ENCODE data around the gene ATP5ME.

The ATP5ME gene

DNA sequence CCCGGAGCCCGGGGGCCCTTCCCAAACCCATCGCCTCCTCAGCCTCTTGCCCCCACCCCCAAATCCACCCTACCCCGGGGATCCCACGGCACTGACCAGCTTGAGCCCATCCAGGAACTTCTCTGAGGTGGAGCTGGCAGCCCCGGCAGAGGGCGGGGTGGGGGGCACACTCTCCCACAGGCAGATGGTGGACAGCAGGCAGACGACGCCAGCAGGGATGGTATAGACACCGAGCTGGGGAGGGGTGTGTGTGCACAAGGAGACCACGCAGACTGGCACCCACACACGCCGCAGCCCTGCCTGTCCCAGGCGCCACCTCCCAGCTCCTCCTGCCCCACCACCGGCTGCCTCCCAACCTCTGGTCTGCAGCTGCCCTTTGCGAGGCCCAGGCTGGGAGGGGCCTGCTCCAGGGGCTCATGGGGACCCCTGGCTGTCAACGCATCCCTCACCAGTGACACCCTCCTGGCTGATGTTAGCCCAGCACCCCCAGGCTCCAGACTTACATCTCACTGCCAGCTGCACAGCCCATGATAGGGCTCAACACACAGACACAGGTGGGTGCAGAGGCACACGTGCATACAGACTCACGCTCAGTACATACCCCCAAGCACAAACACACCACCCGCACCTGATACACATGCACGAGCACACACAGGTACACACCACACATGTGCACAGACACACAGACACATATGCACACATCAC lies 10.7 kb upstream of the ATP5ME start:
- no peak for FAIRE-seq
- DNase-seq (ENCODE audit: low spot score): no peak

DNA sequence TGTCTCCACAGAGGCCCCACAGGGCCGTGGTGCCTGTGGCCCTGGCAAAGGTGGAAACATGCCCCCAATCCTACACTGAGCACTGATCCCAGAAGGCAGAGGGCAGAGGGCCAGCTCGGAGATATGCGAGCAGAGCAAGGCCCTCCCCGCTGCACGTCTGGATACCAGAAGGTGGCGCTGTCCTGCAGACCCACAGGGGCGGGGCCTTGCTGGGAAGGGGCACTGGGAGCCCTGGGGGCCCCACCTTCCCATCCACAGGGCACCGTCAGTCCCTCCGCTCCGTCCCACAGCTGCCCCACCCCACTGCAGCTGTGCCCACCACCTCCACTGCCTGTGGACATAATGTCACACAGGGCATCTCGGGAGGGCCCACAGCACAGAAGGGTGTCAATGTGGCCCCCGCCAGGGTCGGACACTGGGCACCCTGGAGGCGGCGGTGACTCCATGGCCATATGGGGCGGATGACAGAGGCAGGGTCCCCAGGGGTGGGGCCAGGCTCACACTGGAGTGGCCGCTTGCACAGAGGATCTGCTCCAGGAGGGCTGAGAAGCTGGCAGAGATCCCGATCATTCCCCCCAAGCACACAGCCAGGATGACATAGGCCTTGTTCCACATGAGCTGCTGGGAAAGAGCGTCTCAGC lies 10.0 kb upstream of the ATP5ME start:
- DNase-seq (ENCODE audit: low spot score) (no peak), FAIRE-seq (no peak)

GRCh38 chr4:683247-683897 lies 9.3 kb upstream of the ATP5ME start:
- FAIRE-seq: no peak
- no peak for DNase-seq (ENCODE audit: low spot score)

DNA sequence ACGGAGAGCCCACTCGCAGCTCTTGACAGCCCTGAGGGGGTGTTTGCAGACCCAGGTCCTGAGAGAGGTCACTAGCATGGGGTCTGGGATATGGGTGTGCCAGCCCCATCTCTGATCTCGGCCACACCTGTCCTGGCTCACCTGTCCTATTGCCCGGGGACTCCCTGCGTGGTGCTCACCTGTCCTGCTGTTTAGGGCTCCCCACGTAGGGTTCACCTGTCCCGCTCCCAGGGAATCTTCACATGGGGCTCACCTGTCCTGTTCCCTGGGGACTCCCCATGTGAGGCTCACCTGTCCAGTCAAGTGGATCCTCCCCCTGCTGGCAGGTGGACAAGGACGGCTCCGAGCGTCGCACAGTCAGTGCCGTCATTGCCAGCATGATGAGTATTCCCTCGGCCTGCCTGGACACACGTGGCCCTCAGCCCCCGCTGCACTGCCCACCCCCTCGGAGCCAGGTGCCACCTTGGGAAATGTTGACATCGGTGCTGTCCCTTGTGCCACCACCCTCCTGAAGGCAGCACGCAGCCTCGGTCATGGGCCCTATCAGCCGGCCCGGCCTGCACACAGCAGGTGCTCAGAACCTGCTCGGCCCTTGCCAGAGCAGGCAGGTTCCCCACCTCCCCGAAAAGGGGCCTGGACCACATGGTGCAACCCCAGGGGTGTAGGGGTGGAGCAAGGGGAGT lies 8.6 kb upstream of the ATP5ME start:
- FAIRE-seq (no peak), DNase-seq (ENCODE audit: low spot score) (no peak)

DNA sequence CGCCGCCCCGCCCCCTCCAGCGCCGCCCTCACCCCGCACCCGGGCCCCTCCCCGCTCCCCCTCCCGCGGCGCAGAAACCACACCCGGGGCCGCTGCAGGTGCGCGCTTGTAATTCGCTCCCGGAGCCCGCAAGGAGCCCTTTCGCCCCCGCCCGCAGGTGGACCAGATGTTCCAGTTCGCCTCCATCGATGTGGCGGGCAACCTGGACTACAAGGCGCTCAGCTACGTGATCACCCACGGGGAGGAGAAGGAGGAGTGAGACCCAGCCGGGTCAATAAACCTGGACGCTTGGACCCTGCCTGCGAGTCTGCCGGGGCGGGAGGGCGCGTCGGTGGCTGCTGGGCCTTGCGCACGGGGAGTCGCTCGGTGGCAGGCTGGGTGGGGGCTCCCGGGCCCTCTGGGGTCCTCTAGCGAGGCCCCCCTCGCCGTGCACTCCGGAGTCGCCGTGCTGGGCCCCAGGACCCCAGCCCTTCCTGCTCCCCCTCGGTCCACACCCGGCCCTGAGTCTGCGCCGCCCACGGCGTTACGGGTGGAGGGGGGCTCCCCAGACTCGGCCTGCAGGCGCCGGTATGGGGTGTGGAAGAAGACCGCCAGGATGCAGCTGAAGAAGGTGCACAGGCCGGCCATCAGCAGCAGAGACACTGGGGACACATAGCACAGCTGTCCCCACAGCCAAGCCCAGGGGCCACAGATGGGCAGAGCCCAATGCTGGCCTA lies 7.8 kb upstream of the ATP5ME start:
- no peak for DNase-seq (ENCODE audit: low spot score)
- FAIRE-seq: no peak

DNA sequence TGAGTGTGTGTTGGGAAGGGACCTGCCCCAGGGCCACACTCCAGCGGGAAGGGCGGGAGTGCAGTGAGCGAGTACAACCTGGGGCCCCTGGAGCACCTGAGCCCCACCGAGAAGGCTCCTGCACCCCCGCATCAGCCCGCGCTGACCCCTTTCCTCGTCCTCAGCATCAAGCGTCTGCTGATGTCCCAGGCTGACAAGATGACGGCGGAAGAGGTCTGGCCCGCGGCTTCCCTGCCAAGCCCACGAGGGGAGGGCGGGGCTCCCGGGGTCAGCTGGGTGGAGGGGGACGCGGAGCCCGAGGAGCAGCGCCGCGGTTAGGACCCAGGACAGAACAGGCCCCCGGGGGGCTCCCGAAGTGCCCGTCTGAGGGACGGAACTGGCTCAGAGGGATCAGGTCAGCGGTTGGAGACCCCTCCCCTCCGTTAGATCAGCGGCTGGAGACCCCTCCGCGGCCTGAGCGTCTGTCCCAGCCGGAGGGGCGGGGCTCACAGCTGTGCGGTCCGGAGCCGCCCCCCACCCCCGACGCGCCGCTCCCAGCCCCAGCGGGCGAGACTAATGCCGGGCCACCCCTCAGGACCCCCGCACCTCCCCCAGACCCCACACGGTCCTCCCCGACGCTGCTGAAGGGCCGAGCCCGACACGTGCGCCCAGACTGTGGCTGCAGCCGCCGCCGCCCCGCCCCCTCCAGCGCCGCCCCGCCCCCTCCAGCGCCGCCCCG lies 7.0 kb upstream of the ATP5ME start:
- no peak for FAIRE-seq
- DNase-seq (ENCODE audit: low spot score): no peak

GRCh38 chr4:680551-680927 lies 6.5 kb upstream of the ATP5ME start:
- DNase-seq (ENCODE audit: low spot score): no peak

DNA sequence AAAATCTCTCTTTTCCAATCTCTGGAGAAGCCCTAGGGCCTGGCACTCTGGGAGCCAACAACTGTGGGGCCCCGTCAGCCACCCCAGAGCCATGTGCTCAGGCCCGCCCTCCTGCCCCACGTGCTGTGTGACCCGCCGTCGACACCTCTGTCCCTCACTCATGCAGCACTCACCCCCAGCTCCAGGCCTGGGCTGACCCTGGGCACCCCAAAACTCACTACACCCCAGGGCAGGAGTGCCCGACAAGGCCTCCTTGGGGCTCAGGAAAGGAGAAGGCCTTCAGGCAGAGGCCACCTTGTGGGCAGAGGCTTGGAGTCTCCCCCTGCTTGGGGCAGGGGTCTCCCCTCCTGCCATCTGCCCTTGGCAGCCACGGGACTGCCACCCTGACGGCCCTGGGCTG lies 6.0 kb upstream of the ATP5ME start:
- FAIRE-seq: no peak
- DNase-seq (ENCODE audit: low spot score): no peak

More at GRCh38 chr4:680551-680927, 6.5 kb upstream of the ATP5ME start:
- no peak for FAIRE-seq

DNA sequence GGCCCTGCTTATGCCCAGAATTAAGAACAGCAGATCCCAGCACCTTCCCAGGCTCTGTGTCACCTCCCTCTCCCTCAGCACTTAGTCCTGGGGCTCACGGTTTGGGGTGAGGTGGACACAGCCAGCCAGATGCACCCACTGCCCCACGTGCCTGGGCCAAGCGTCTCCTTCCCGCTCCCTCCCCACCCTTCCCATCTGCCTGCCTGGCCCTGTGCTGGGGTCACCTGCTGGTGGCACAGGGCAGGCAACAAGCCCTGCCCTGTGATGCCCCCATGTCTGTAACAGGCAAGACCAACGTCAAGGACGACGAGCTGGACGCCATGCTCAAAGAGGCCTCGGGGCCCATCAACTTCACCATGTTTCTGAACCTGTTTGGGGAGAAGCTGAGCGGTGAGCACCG lies 5.6 kb upstream of the ATP5ME start:
- FAIRE-seq: no peak

GRCh38 chr4:679104-679481 lies 5.0 kb upstream of the ATP5ME start:
- DNase-seq (ENCODE audit: low spot score) (no peak), FAIRE-seq (no peak)

More for the DNA sequence above, 5.6 kb upstream of the ATP5ME start:
- no peak for DNase-seq (ENCODE audit: low spot score)

GRCh38 chr4:678331-679103 lies 4.4 kb upstream of the ATP5ME start:
- FAIRE-seq: no peak
- no peak for DNase-seq (ENCODE audit: low spot score)

DNA sequence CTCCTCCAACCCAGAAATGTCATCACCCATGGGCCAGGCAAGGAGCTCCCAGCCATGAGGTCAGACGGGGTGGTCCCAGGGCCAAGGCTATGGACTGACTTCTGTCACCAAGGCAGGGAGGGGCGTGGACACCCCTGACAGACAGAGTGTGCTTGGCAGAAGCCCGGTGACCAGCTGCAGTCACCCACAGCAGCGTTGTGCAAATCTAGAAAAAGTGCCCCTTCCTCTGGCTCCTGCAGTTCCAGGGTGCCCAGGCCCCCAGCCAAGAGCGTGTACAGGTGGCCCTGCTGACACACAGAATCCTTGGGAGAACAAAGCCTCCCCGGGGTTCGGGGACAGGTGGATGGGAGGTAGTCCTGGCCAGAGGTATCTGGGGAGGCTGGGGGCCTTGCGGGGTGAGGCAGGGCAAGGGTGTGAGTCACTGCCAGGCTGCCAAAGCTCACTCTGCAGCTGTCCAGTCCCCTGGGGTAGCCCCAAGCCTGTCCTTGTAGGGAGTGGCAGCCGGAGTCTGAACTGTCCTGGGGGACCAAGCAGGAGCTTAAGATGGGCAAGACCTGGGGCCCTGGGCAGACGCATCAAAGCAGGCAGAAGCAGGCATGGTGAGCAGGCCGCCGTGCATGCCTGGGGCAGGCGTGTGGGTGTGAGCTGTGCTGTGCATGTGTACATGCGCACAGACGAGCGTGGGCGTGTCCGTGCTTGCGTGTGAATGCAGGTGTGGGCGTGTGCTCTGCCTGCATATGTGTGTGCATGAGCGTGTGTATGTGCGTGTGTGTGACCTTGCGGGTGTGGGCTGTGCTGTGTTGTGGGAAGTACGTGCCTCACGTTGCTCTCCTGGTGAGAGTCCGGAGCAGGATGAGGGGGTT lies 3.6 kb upstream of the ATP5ME start:
- DNase-seq (ENCODE audit: low spot score): no peak
- FAIRE-seq: no peak

DNA sequence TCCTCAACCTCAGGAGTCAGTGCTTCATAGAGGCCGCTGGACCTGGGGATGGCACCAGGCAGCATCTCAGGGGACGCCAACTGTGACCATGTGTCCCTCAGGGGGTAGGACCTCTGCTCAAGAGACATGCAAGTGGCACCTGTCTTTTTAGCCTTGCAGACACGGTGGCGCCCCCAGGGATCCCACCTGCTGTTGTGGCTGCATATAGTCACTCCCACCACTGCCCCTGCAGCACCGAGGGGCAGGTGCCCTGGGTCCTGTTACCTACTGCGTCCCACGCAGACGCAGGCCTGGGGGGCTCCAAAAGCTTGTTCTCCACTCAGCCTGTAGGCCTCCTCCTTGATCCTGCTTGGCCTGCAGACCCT lies 2.8 kb upstream of the ATP5ME start:
- DNase-seq (ENCODE audit: low spot score) (no peak), FAIRE-seq (no peak)

- DNase-seq (ENCODE audit: low spot score) (no peak), FAIRE-seq (no peak)
Observed at GRCh38 chr4:675980-676870, 2.1 kb upstream of the ATP5ME start.

DNA sequence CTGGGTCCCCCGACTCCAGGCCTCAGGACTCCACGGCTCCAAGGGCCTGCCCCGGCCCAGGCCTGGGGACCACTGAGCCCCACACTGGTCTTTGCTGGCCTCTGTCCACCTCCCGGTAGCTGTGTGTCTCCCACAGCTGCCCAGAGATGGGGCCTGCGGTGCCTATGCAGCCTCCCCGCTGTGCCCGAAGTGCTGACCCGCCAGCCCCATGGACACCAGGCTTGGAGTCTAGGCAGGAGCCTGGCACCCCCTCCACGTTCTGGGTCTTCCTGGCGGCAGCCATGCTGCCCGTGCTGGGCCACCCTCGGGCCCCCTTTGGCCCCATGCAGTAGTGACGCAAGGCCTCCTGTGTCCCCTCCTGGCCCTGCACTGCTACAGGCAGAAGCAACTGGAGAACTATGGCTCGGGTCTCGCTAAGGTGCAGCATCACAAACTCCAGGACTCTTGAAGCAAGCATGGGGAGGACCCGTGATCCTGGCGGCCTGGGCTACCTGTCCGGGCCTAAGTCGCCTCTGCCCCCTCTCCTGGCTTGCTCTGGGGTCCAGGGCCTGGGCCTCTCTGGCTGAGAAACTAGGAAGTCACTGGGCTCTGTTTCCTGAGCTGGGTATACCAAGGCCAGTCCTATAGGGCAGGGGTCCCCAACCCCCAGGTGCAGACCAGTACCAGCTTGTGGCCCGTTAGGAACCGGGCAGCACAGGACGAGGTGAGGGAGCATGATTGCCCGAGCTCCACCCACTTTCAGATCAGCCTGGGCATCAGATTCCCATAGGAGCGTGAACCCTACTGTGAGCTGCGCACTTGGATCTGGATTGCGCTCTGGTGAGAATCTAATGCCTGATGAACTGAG lies 1.2 kb upstream of the ATP5ME start:
- no peak for FAIRE-seq

GRCh38 chr4:673349-674091 lies 556 bp downstream of the ATP5ME start:
- FAIRE-seq (no peak), DNase-seq (ENCODE audit: low spot score) (no peak)

More for the DNA sequence above, 1.2 kb upstream of the ATP5ME start:
- no peak for DNase-seq (ENCODE audit: low spot score)

DNA sequence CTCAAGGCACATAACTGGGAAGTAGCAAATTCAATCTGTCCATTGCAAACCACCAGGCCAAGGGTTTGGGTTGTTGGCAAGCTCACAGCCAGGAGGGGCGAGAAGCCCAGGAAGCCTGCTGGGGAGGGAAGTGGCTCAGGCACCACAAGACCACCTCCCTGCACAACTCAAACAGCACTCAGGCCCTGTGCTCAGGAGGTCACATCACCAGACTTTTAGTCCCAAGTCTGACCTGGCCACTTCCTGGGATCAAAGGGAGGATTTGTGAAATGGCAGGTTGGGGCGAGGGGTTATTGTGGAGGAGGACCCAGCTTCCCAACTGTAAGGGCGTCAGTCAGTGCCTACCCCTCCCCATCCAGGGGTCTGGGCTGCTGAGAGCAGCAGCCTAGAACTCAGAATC lies 2.3 kb downstream of the ATP5ME start:
- DNase-seq (ENCODE audit: low spot score): no peak
- no peak for FAIRE-seq

Measured in RCC 7860 (cell line).